Measurements from ENCODE around the gene KRT83. TPM values are rescaled to one million over a fixed set of nuclear protein-coding genes. Genes with fewer than 3 reads are reported as not detected.

Gene KRT83
- total and polyA plus RNA-seq, 10 of the 15 experiments (the other 5 are each of a cell fraction or from before 2014, with no cell fraction given), result not detected

- Histone ChIP-seq H3K27ac (ENCODE audit: control insufficient read depth, insufficient read depth) (no peak overlapping the region), H3K4me2 (ENCODE audit: control insufficient read depth, insufficient read depth) (no peak overlapping the region), H4K20me1 (ENCODE audit: control insufficient read depth, insufficient read depth) (no peaks in the 10 kb centered on the region), H3K36me3 (ENCODE audit: control insufficient read depth in 2 of 2, insufficient read depth in 2 of 2, low read length in 1 of 2) (no peaks in the 10 kb centered on the region), H3K79me2 (ENCODE audit: control insufficient read depth, insufficient read depth, low read length) (no peaks in the 10 kb centered on the region), H3K27me3 (replicated peaks in 1 of 2; ENCODE audit: control insufficient read depth in 2 of 2, insufficient read depth in 2 of 2, low read length in 1 of 2) (peaks cover 0 to 2% of the 10 kb centered on the region in 2 experiments; a peak in 1 of 4 replicates), H3K9ac (ENCODE audit: control insufficient read depth, insufficient read depth, low read length) (no peak overlapping the region), H3K9me3 (replicated peaks; ENCODE audit: control insufficient read depth, insufficient read depth, low read length) (no peaks in the 10 kb centered on the region; the same call in 2 of the 3 replicates), H3K4me3 (no peak overlapping the region), H2AFZ (ENCODE audit: control insufficient read depth, low read depth, low read length) (no peak overlapping the region), H3K4me1 (ENCODE audit: control insufficient read depth, insufficient read depth, low read length) (no peaks in the 10 kb centered on the region)
- ChIA-PET CTCF (interaction anchor here (1.4 to 2.9 kb wide), 3 partner anchors 11 to 111 kb away, joined by 4 to 15 read pairs (median 5); no protein-coding TSS in a partner anchor), POLR2A (no interaction called here), RAD21 (ENCODE audit: unreplicated experiment) (no interaction called here), SMC1A (ENCODE audit: uncharacterized antibody, unreplicated experiment) (interaction anchor here (1.2 kb wide), 1 partner anchor 16 kb away, joined by 4 read pairs; no protein-coding TSS in a partner anchor)
- intact Hi-C loops (cut with micrococcal nuclease; ENCODE audit: unreplicated experiment) (no loop called here), in situ Hi-C loops (cut with MboI) (no loop called here)
- 10% methylated on average over 3 of the region's 3 CpGs for WGBS (ENCODE audit: insufficient coverage, insufficient replicate concordance, low lambda C conversion rate, missing lambda C conversion rate)
- DNase-seq (ENCODE audit: low read depth, low spot score) (no peak), FAIRE-seq (no peak), ATAC-seq (no peak)
- no TSS peak for BruUV-seq (replicated peaks)
- TF ChIP-seq SIX5 (IDR thresholded peaks at IDR 0.05; ENCODE audit: low read depth, low read length, severe bottlenecking) (no peak), HDAC6 (IDR thresholded peaks at IDR 0.05; ENCODE audit: unreplicated experiment) (no peak), SREBF2 (IDR thresholded peaks at IDR 0.05; ENCODE audit: low read length) (no peak), CHD4 (IDR thresholded peaks at IDR 0.05) (no peak), SMAD5 (IDR thresholded peaks at IDR 0.05; ENCODE audit: low read depth) (no peak), RAD21 (IDR thresholded peaks at IDR 0.05; ENCODE audit: insufficient read depth, low read depth, low read length) (no peak), STAT3 (IDR thresholded peaks at IDR 0.05; ENCODE audit: low read depth, low read length) (no peak), SUPT20H (IDR thresholded peaks at IDR 0.05; ENCODE audit: borderline replicate concordance, control insufficient read depth, low read depth, low read length) (no peak), SPI1 (IDR thresholded peaks at IDR 0.05; ENCODE audit: borderline replicate concordance, insufficient read depth, low read depth, low read length) (no peak), KAT2A (conservative IDR thresholded peaks at IDR 0.05; ENCODE audit: control insufficient read depth, low read depth, low read length) (no peak), MYB (IDR thresholded peaks at IDR 0.05; ENCODE audit: borderline replicate concordance, low read depth, low read length) (no peak), EP300 (IDR thresholded peaks at IDR 0.05; ENCODE audit: borderline replicate concordance in 1 of 2, control insufficient read depth in 1 of 2, low read depth in 2 of 2, low read length in 2 of 2) (no peak), NR2C1 (IDR thresholded peaks at IDR 0.05) (no peak), ZBED1 (IDR thresholded peaks at IDR 0.05; ENCODE audit: borderline replicate concordance) (no peak), SMARCA5 (IDR thresholded peaks at IDR 0.05) (no peak), MTA3 (IDR thresholded peaks at IDR 0.05; ENCODE audit: borderline replicate concordance, low read length) (no peak), USF2 (IDR thresholded peaks at IDR 0.05; ENCODE audit: borderline replicate concordance, low read depth, low read length) (no peak), IRF4 (IDR thresholded peaks at IDR 0.05; ENCODE audit: low read depth, low read length) (no peak)
- TF ChIP-seq, protein P1, sequence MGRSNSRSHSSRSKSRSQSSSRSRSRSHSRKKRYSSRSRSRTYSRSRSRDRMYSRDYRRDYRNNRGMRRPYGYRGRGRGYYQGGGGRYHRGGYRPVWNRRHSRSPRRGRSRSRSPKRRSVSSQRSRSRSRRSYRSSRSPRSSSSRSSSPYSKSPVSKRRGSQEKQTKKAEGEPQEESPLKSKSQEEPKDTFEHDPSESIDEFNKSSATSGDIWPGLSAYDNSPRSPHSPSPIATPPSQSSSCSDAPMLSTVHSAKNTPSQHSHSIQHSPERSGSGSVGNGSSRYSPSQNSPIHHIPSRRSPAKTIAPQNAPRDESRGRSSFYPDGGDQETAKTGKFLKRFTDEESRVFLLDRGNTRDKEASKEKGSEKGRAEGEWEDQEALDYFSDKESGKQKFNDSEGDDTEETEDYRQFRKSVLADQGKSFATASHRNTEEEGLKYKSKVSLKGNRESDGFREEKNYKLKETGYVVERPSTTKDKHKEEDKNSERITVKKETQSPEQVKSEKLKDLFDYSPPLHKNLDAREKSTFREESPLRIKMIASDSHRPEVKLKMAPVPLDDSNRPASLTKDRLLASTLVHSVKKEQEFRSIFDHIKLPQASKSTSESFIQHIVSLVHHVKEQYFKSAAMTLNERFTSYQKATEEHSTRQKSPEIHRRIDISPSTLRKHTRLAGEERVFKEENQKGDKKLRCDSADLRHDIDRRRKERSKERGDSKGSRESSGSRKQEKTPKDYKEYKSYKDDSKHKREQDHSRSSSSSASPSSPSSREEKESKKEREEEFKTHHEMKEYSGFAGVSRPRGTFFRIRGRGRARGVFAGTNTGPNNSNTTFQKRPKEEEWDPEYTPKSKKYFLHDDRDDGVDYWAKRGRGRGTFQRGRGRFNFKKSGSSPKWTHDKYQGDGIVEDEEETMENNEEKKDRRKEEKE (IDR thresholded peaks at IDR 0.05), result no peak
Measured at GRCh38 chr12:52267699-52268098, 53.5 kb downstream of the KRT83 start.

Data from GM12878 (cell line).